ENCODE measurements around the gene RXRB. TPM values are rescaled to one million over a fixed set of nuclear protein-coding genes. Genes with fewer than 3 reads are reported as not detected.

Gene RXRB
- total and polyA plus RNA-seq, 2 of the 13 experiments (the other 11 are each of a cell fraction or from before 2014, with no cell fraction given): 26.7 to 55.7 TPM

DNA sequence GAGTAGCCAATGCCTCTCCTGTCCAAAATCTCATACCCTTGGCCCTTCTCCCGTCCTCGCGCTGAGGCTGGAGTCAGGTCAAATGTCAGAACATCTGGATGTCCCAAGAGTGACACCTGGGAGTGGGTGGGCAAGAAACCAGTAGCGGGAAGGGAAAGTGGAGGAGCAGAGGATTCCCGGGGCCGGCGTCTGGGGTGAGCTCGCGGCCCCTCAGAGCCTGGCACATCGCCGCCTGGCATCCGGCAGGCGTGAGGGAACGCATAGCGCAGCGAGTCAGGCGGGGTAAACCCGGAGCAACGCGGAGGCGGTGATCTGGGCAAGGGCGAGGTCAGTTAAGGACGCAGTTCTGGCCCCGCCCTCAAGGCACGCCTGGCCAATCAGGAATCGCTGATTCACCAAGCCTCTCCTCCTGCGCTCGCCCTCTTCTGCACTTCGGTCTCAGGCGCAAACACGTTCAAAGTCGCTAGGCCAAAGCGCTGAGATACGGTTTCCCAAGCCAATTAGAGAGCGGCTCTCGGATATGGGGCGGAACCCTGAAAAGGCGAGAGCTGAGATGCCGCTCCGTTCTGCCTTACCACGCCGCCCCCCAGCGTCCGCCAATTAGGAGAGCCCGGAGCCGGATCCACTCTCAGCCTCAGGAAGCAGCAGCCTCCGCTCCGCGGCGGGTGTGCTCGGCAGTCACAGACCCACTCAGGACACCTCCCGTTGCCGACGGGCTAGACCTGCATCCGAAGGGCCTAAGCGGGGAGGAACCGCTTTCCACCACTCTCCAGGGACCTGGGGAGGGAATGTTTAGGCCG is 48.7 kb upstream of the RXRB start (continued):
- TF ChIP-seq CAMTA2 (CRISPR knock-in tag; IDR thresholded peaks at IDR 0.05; ENCODE audit: borderline replicate concordance) (no peak), U2AF1 (optimal IDR thresholded peaks at IDR 0.05; ENCODE audit: low read depth, low read length) (no peak), SMARCE1 (IDR thresholded peaks at IDR 0.05; ENCODE audit: borderline replicate concordance) (no peak), SNAI1 (CRISPR knock-in tag; IDR thresholded peaks at IDR 0.05; ENCODE audit: borderline replicate concordance) (0 out of 2 replicates have a peak, but pooled peaks have one; percentile 57), ZNF451 (CRISPR knock-in tag; IDR thresholded peaks at IDR 0.05) (peak; percentile 71), MIER2 (CRISPR knock-in tag; IDR thresholded peaks at IDR 0.05) (0 out of 2 replicates have a peak, but pooled peaks have one; percentile 9), ZNF644 (CRISPR knock-in tag; IDR thresholded peaks at IDR 0.05; ENCODE audit: low read depth) (no peak), ZNF563 (CRISPR knock-in tag; IDR thresholded peaks at IDR 0.05) (peak; percentile 84), ZFP36L2 (CRISPR knock-in tag; IDR thresholded peaks at IDR 0.05) (no peak)
- TF ChIP-seq, protein P1, sequence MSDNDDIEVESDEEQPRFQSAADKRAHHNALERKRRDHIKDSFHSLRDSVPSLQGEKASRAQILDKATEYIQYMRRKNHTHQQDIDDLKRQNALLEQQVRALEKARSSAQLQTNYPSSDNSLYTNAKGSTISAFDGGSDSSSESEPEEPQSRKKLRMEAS (IDR thresholded peaks at IDR 0.05): 0 out of 2 replicates have a peak, but pooled peaks have one; percentile 76
- TF ChIP-seq, protein P2, sequence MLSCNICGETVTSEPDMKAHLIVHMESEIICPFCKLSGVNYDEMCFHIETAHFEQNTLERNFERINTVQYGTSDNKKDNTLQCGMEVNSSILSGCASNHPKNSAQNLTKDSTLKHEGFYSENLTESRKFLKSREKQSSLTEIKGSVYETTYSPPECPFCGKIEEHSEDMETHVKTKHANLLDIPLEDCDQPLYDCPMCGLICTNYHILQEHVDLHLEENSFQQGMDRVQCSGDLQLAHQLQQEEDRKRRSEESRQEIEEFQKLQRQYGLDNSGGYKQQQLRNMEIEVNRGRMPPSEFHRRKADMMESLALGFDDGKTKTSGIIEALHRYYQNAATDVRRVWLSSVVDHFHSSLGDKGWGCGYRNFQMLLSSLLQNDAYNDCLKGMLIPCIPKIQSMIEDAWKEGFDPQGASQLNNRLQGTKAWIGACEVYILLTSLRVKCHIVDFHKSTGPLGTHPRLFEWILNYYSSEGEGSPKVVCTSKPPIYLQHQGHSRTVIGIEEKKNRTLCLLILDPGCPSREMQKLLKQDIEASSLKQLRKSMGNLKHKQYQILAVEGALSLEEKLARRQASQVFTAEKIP (CRISPR knock-in tag; IDR thresholded peaks at IDR 0.05; ENCODE audit: borderline replicate concordance): no peak
- TF ChIP-seq, protein P3, sequence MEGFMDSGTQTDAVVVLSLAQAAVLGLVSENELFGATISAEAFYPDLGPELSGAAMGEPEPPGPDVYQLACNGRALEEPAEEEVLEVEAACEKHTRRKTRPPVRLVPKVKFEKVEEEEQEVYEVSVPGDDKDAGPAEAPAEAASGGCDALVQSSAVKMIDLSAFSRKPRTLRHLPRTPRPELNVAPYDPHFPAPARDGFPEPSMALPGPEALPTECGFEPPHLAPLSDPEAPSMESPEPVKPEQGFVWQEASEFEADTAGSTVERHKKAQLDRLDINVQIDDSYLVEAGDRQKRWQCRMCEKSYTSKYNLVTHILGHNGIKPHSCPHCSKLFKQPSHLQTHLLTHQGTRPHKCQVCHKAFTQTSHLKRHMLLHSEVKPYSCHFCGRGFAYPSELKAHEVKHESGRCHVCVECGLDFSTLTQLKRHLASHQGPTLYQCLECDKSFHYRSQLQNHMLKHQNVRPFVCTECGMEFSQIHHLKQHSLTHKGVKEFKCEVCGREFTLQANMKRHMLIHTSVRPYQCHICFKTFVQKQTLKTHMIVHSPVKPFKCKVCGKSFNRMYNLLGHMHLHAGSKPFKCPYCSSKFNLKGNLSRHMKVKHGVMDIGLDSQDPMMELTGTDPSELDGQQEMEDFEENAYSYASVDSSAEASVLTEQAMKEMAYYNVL (CRISPR knock-in tag; IDR thresholded peaks at IDR 0.05; ENCODE audit: borderline replicate concordance): peak; percentile 80; the same call in 1 of the 2 replicates
- TF ChIP-seq, protein P4, sequence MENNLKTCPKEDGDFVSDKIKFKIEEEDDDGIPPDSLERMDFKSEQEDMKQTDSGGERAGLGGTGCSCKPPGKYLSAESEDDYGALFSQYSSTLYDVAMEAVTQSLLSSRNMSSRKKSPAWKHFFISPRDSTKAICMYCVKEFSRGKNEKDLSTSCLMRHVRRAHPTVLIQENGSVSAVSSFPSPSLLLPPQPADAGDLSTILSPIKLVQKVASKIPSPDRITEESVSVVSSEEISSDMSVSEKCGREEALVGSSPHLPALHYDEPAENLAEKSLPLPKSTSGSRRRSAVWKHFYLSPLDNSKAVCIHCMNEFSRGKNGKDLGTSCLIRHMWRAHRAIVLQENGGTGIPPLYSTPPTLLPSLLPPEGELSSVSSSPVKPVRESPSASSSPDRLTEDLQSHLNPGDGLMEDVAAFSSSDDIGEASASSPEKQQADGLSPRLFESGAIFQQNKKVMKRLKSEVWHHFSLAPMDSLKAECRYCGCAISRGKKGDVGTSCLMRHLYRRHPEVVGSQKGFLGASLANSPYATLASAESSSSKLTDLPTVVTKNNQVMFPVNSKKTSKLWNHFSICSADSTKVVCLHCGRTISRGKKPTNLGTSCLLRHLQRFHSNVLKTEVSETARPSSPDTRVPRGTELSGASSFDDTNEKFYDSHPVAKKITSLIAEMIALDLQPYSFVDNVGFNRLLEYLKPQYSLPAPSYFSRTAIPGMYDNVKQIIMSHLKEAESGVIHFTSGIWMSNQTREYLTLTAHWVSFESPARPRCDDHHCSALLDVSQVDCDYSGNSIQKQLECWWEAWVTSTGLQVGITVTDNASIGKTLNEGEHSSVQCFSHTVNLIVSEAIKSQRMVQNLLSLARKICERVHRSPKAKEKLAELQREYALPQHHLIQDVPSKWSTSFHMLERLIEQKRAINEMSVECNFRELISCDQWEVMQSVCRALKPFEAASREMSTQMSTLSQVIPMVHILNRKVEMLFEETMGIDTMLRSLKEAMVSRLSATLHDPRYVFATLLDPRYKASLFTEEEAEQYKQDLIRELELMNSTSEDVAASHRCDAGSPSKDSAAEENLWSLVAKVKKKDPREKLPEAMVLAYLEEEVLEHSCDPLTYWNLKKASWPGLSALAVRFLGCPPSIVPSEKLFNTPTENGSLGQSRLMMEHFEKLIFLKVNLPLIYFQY (CRISPR knock-in tag; IDR thresholded peaks at IDR 0.05; ENCODE audit: borderline replicate concordance): no peak; the same call in 1 of the 2 replicates
- TF ChIP-seq, protein P5, sequence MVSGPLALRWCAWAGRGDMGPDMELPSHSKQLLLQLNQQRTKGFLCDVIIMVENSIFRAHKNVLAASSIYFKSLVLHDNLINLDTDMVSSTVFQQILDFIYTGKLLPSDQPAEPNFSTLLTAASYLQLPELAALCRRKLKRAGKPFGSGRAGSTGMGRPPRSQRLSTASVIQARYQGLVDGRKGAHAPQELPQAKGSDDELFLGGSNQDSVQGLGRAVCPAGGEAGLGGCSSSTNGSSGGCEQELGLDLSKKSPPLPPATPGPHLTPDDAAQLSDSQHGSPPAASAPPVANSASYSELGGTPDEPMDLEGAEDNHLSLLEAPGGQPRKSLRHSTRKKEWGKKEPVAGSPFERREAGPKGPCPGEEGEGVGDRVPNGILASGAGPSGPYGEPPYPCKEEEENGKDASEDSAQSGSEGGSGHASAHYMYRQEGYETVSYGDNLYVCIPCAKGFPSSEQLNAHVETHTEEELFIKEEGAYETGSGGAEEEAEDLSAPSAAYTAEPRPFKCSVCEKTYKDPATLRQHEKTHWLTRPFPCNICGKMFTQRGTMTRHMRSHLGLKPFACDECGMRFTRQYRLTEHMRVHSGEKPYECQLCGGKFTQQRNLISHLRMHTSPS (CRISPR knock-in tag; IDR thresholded peaks at IDR 0.05; ENCODE audit: low read depth): peak; percentile 97
- TF ChIP-seq, protein P6, sequence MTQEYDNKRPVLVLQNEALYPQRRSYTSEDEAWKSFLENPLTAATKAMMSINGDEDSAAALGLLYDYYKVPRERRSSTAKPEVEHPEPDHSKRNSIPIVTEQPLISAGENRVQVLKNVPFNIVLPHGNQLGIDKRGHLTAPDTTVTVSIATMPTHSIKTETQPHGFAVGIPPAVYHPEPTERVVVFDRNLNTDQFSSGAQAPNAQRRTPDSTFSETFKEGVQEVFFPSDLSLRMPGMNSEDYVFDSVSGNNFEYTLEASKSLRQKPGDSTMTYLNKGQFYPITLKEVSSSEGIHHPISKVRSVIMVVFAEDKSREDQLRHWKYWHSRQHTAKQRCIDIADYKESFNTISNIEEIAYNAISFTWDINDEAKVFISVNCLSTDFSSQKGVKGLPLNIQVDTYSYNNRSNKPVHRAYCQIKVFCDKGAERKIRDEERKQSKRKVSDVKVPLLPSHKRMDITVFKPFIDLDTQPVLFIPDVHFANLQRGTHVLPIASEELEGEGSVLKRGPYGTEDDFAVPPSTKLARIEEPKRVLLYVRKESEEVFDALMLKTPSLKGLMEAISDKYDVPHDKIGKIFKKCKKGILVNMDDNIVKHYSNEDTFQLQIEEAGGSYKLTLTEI (CRISPR knock-in tag; conservative IDR thresholded peaks at IDR 0.05): no peak
- TF ChIP-seq, protein P7, sequence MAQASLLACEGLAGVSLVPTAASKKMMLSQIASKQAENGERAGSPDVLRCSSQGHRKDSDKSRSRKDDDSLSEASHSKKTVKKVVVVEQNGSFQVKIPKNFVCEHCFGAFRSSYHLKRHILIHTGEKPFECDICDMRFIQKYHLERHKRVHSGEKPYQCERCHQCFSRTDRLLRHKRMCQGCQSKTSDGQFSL (CRISPR knock-in tag; IDR thresholded peaks at IDR 0.05): no peak
